Ishikawa (cell line): ENCODE results near the gene ARHGEF25.

Experiments
- CEBPB ChIP-seq: IDR thresholded peaks from 2 replicates; pipeline ENCODE4 v1.6.1; 2012
- CREB1 ChIP-seq: IDR thresholded peaks from 2 replicates; pipeline ENCODE4 v1.6.1; 2012; ENCODE audit warnings: low read depth
- EGR1 ChIP-seq: IDR thresholded peaks from 2 replicates; pipeline ENCODE4 v1.6.1; 2012
- EP300 ChIP-seq: IDR thresholded peaks from 2 replicates; pipeline ENCODE4 v1.6.1; 2012; ENCODE audit warnings: borderline replicate concordance
- FOXM1 ChIP-seq: IDR thresholded peaks from 2 replicates; pipeline ENCODE4 v1.6.1; 2012; ENCODE audit warnings: low read depth, borderline replicate concordance
- NFIC ChIP-seq: IDR thresholded peaks from 2 replicates; pipeline ENCODE4 v1.6.1; 2012
- RAD21 ChIP-seq: IDR thresholded peaks from 2 replicates; pipeline ENCODE4 v1.6.1; 2012; ENCODE audit warnings: low read depth
- TAF1 ChIP-seq: IDR thresholded peaks from 2 replicates; pipeline ENCODE4 v1.6.1; 2012; ENCODE audit warnings: low read depth, mild to moderate bottlenecking
- TCF12 ChIP-seq: IDR thresholded peaks from 2 replicates; pipeline ENCODE4 v1.6.1; 2012; ENCODE audit warnings: low read depth
- TEAD4 ChIP-seq: IDR thresholded peaks from 2 replicates; pipeline ENCODE4 v1.6.1; 2012
- YY1 ChIP-seq: IDR thresholded peaks from 2 replicates; pipeline ENCODE4 v1.6.1; 2012; ENCODE audit warnings: low read depth
- ZBTB7A ChIP-seq: IDR thresholded peaks from 2 replicates; pipeline ENCODE4 v1.6.1; 2012; ENCODE audit warnings: low read depth
- TF ChIP-seq, protein P1 (sequence below): IDR thresholded peaks from 2 replicates; pipeline ENCODE4 v1.6.1; 2012; ENCODE audit warnings: low read depth, mild to moderate bottlenecking
- TF ChIP-seq, protein P2 (sequence below): IDR thresholded peaks from 2 replicates; pipeline ENCODE4 v1.6.1; 2012
- TF ChIP-seq, protein P3 (sequence below): IDR thresholded peaks from 2 replicates; pipeline ENCODE4 v1.6.1; 2012

The ARHGEF25 gene

GRCh38 chr12:57620936-57621496, 9.8 kb downstream of the ARHGEF25 start:
- no peak for TF ChIP-seq CREB1
- no peak for TF ChIP-seq RAD21
- TF ChIP-seq, protein P1, sequence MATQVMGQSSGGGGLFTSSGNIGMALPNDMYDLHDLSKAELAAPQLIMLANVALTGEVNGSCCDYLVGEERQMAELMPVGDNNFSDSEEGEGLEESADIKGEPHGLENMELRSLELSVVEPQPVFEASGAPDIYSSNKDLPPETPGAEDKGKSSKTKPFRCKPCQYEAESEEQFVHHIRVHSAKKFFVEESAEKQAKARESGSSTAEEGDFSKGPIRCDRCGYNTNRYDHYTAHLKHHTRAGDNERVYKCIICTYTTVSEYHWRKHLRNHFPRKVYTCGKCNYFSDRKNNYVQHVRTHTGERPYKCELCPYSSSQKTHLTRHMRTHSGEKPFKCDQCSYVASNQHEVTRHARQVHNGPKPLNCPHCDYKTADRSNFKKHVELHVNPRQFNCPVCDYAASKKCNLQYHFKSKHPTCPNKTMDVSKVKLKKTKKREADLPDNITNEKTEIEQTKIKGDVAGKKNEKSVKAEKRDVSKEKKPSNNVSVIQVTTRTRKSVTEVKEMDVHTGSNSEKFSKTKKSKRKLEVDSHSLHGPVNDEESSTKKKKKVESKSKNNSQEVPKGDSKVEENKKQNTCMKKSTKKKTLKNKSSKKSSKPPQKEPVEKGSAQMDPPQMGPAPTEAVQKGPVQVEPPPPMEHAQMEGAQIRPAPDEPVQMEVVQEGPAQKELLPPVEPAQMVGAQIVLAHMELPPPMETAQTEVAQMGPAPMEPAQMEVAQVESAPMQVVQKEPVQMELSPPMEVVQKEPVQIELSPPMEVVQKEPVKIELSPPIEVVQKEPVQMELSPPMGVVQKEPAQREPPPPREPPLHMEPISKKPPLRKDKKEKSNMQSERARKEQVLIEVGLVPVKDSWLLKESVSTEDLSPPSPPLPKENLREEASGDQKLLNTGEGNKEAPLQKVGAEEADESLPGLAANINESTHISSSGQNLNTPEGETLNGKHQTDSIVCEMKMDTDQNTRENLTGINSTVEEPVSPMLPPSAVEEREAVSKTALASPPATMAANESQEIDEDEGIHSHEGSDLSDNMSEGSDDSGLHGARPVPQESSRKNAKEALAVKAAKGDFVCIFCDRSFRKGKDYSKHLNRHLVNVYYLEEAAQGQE = 0 out of 2 replicates have a peak, but pooled peaks have one; percentile 3
- no peak for TF ChIP-seq YY1

DNA sequence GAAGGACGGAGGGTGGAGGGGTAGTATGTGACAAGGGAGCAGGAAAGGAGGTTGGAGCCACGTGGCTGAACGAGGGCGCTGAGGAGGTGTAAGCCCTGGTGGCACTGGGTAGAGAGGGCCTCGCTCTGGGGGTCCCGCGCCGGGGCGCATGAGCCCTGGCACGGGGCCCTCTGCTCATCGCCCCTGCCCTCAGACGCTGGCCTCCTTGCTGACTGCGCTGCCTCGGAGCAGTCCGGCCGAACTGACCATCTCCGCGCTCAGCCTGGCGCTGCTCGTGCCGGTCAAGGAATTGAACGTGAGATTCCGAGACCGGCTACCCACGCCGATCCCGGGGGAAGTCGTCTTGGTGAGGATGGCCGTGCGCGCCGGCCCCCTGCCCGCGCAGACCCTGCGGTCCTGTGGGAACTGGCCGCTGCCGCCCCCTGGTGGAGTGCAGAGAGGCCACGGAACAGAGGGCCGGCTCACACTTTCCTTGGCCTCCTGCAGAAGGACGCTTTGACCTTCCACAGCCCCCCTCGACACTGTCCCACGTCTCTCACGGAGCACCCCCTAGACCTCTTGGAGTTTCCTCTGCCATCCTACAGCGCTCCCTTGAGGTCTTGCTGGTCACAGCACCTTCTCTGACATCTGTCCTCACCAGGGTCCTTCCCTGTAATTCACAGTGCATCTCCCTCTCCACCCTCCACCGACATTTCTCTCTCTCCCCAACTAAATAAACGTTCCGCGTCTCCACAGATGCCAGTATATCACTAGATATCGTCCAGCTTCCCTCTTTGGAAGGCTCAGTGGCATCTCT, 10.5 kb downstream of the ARHGEF25 start:
- TF ChIP-seq, protein P1 = 0 out of 2 replicates have a peak, but pooled peaks have one; percentile 4
- TF ChIP-seq, protein P2, sequence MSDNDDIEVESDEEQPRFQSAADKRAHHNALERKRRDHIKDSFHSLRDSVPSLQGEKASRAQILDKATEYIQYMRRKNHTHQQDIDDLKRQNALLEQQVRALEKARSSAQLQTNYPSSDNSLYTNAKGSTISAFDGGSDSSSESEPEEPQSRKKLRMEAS = no peak
- no peak for TF ChIP-seq YY1
- TF ChIP-seq EGR1 = no peak
- peak; percentile 97 for TF ChIP-seq ZBTB7A
- TF ChIP-seq, protein P3, sequence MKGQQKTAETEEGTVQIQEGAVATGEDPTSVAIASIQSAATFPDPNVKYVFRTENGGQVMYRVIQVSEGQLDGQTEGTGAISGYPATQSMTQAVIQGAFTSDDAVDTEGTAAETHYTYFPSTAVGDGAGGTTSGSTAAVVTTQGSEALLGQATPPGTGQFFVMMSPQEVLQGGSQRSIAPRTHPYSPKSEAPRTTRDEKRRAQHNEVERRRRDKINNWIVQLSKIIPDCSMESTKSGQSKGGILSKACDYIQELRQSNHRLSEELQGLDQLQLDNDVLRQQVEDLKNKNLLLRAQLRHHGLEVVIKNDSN = no peak
- TF ChIP-seq RAD21 = peak; percentile 84
- no peak for TF ChIP-seq EP300
- TF ChIP-seq NFIC = no peak
- TF ChIP-seq FOXM1 = no peak

DNA sequence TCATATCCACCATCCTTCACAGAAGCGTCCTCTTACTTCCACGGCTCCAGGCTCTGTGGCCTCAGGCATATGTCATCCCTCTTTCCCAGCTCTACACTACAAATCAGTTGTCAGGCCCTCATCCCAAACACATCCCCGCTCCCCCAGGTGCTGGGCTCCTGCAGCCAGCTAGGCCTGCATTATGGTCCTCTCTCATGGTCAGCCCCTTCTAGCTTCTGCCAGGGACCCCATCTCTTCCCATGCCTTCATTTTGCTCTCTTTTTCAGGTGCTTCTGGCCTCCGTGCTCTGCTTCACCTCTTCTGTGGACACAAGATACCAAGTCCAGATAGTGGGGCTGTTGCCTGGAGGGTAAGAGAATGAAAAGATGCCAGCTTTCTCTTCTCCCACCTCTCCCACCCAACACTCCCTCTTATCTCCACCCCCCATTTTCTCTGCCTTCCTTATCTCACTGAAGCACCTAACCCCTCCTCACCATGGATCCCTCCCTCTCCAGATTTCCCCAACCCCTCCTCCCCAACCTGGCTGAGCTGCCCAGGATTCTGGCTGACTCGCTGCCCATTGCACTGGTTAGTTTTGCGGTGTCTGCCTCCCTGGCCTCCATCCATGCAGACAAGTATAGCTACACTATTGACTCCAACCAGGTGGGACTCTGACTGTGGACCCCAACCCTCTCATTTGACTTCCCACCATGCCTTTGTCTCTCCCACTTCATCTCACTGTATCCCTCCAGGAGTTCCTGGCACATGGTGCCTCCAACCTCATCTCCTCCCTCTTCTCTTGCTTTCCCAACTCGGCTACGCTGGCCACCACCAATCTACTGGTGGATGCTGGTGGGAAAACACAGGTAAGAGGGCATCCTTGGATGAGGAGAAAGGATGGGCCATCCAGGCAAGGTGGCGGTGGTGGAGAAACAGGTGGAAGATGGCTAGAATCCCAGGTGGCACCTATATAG, 11.3 kb downstream of the ARHGEF25 start:
- TF ChIP-seq, protein P1 = no peak
- no peak for TF ChIP-seq ZBTB7A
- no peak for TF ChIP-seq CREB1

GRCh38 chr12:57623385-57623784, 12.2 kb downstream of the ARHGEF25 start:
- TF ChIP-seq EGR1 (no peak), RAD21 (no peak), CREB1 (no peak), EP300 (no peak), FOXM1 (no peak), NFIC (no peak)

GRCh38 chr12:57623811-57624390, 12.7 kb downstream of the ARHGEF25 start:
- TF ChIP-seq CREB1 (no peak), ZBTB7A (no peak), TCF12 (no peak), EGR1 (no peak), TAF1 (no peak), NFIC (no peak), CEBPB (no peak), EP300 (no peak), FOXM1 (no peak), TEAD4 (no peak)
- TF ChIP-seq, protein P2 = no peak
- TF ChIP-seq, protein P3 = no peak
